Activated CD4-positive, alpha-beta T cell treated with anti-CD3 and anti-CD28 coated beads, Interleukin-2, amount 50 U/mL, for 1 hour (primary cell): ENCODE results near the gene EML5.

Experiments
- DNase-seq: peaks from one replicate; pipeline ENCODE4 v3.0.0-alpha.2; 2020

EML5 gene

GRCh38 chr14:88612981-88613380 is 179.8 kb downstream of the EML5 start:
- no peak for DNase-seq

GRCh38 chr14:88611878-88612277 is 180.9 kb downstream of the EML5 start:
- no peak for DNase-seq

- DNase-seq = no peak
Observed at GRCh38 chr14:88607829-88608228, 184.9 kb downstream of the EML5 start.

GRCh38 chr14:88605594-88605993 is 187.2 kb downstream of the EML5 start:
- DNase-seq = no peak

- no peak for DNase-seq
Observed at GRCh38 chr14:88604212-88604611, 188.5 kb downstream of the EML5 start.

- no peak for DNase-seq
Observed at GRCh38 chr14:88599761-88600439, 192.9 kb downstream of the EML5 start.

- no peak for DNase-seq
Observed at GRCh38 chr14:88599326-88599725, 193.4 kb downstream of the EML5 start.

- DNase-seq = no peak
Observed at GRCh38 chr14:88598097-88598675, 194.6 kb downstream of the EML5 start.

GRCh38 chr14:88597601-88598000 is 195.2 kb downstream of the EML5 start:
- DNase-seq = no peak

- no peak for DNase-seq
Observed at GRCh38 chr14:88597038-88597437, 195.7 kb downstream of the EML5 start.

- no peak for DNase-seq
Observed at GRCh38 chr14:88592031-88592430, 200.7 kb downstream of the EML5 start.

GRCh38 chr14:88590173-88590572 is 202.6 kb downstream of the EML5 start:
- DNase-seq = no peak

- DNase-seq = no peak
Observed at GRCh38 chr14:88588081-88588480, 204.7 kb downstream of the EML5 start.

GRCh38 chr14:88584451-88584850 is 208.3 kb downstream of the EML5 start:
- no peak for DNase-seq

- DNase-seq = no peak
Observed at GRCh38 chr14:88576222-88576621, 216.5 kb downstream of the EML5 start.

GRCh38 chr14:88572117-88572516 is 220.6 kb downstream of the EML5 start:
- DNase-seq = no peak

- no peak for DNase-seq
Observed at GRCh38 chr14:88568196-88568595, 224.6 kb downstream of the EML5 start.

- DNase-seq = no peak
Observed at GRCh38 chr14:88565427-88565826, 227.3 kb downstream of the EML5 start.

- DNase-seq = no peak
Observed at GRCh38 chr14:88563845-88564244, 228.9 kb downstream of the EML5 start.

- peak; percentile 82 for DNase-seq
Observed at GRCh38 chr14:88562831-88563686, 229.7 kb downstream of the EML5 start, which contains the start of gene ZC3H14. Gene ZC3H14, plus strand, starts transcription at chr14:88563037. Its CDS starts 97 bp downstream, at chr14:88563134.

- no peak for DNase-seq
Observed at GRCh38 chr14:88562532-88562830, 230.3 kb downstream of the EML5 start.
